ENCODE results near the gene CD177. TPM values are rescaled to one million over a fixed set of nuclear protein-coding genes. Genes with fewer than 3 reads are reported as not detected.
"Not testable (repeated sequence)": the region's sequence is repeated elsewhere in the genome, so short reads cannot be mapped to it uniquely, and the experiment has no call there.

Gene CD177
- total and polyA plus RNA-seq, 5 donors from 2014 or later: 0.29 to 0.36 TPM; not detected in 3

DNA sequence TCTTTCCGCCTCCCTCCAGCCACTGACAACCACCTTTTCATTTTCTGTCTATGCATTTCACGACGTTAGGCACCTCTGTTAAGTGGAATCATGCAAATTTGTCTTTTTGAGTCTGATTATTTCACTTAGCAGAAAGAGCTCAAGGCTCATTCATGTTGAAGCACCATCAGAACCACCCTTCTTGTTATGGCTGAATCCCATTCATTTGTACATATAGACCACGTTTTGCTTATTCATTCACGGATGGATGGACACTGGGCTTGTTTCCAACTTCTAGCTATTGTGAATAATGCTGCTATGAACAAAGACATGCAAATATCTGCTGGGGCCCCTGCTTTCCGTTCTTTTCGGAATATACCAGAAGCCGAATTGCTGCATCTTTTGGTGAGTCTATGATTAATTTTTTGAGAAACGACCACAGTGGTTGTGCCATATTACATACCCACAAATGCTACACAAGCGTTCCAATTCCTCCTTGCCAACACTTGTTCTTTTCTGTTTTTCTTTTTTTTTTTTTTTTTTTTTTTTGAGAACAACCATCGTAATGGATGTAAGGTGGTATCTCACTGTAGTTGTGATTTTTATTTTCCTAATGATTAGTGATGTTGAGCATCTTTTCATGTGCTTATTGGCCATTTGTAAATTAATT lies 37.5 kb downstream of the CD177 start:
- not testable (repeated sequence) for H3K36me3 Mint-ChIP-seq; H3K9me3 Mint-ChIP-seq; H3K4me3 Mint-ChIP-seq; DNase-seq; H3K27me3 ChIP-seq (ENCODE audit: control insufficient read depth, insufficient read depth, low read length); ATAC-seq (ENCODE audit: low read depth in 2 of 2); H3K27ac Mint-ChIP-seq; H3K9me3 ChIP-seq (ENCODE audit: control insufficient read depth in 2 of 2, low read length in 2 of 2); H3K4me3 ChIP-seq (ENCODE audit: low read depth, low read length); H3K27ac ChIP-seq (ENCODE audit: insufficient read depth, low read length, poor library complexity, severe bottlenecking); H3K36me3 ChIP-seq (ENCODE audit: control insufficient read depth, insufficient read depth, low read length); H3K4me1 ChIP-seq (ENCODE audit: control insufficient read depth, insufficient read depth, low read length, poor library complexity, severe bottlenecking)
- Mint-ChIP-seq H3K4me1 (peaks cover 0 to 10% (median 0%) of the 10 kb centered on the region in 4 donors), H3K27me3 (peaks cover 10% of the 10 kb centered on the region)

- not testable (repeated sequence) for ATAC-seq (ENCODE audit: low read depth in 2 of 2); H3K27me3 ChIP-seq (ENCODE audit: control insufficient read depth, insufficient read depth, low read length); H3K4me3 ChIP-seq (ENCODE audit: low read depth, low read length); H3K27ac Mint-ChIP-seq; H3K4me3 Mint-ChIP-seq; H3K27ac ChIP-seq (ENCODE audit: insufficient read depth, low read length, poor library complexity, severe bottlenecking); DNase-seq; H3K9me3 ChIP-seq (ENCODE audit: control insufficient read depth in 2 of 2, low read length in 2 of 2); H3K9me3 Mint-ChIP-seq; H3K4me1 ChIP-seq (ENCODE audit: control insufficient read depth, insufficient read depth, low read length, poor library complexity, severe bottlenecking); H3K36me3 ChIP-seq (ENCODE audit: control insufficient read depth, insufficient read depth, low read length); H3K36me3 Mint-ChIP-seq
- peaks cover 0 to 10% (median 0%) of the 10 kb centered on the region in 4 donors for H3K4me1 Mint-ChIP-seq
- peaks cover 15% of the 10 kb centered on the region for H3K27me3 Mint-ChIP-seq
Measured at GRCh38 chr19:43391552-43391935, 38.1 kb downstream of the CD177 start.

DNA sequence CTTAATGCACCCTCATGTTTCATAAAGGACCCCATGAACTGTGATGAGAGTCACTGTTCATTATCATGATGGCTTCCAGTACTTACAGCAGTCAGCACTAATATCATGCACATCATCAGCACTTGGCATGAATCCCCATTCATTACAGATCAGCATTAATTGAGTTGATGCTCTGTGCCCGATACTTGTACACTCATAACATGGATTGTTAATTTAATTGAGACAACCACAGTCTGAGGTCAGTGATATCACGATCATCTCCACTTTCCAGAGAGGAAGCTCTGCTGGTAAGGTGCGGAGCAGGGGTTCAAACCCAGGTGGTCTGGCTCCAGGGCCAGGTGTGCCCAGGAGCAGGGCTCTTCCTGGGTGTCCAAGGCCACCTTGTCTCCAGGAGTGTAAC lies 40.0 kb downstream of the CD177 start:
- H3K9me3 Mint-ChIP-seq; H3K4me3 ChIP-seq (ENCODE audit: low read depth, low read length); H3K27ac Mint-ChIP-seq; H3K27me3 ChIP-seq (ENCODE audit: control insufficient read depth, insufficient read depth, low read length); H3K27ac ChIP-seq (ENCODE audit: insufficient read depth, low read length, poor library complexity, severe bottlenecking); ATAC-seq (ENCODE audit: low read depth in 2 of 2); DNase-seq; H3K36me3 Mint-ChIP-seq; H3K4me1 Mint-ChIP-seq; H3K4me3 Mint-ChIP-seq; H3K36me3 ChIP-seq (ENCODE audit: control insufficient read depth, insufficient read depth, low read length); H3K4me1 ChIP-seq (ENCODE audit: control insufficient read depth, insufficient read depth, low read length, poor library complexity, severe bottlenecking); H3K9me3 ChIP-seq (ENCODE audit: control insufficient read depth in 2 of 2, low read length in 2 of 2): not testable (repeated sequence)
- peaks cover 16% of the 10 kb centered on the region for H3K27me3 Mint-ChIP-seq

DNA sequence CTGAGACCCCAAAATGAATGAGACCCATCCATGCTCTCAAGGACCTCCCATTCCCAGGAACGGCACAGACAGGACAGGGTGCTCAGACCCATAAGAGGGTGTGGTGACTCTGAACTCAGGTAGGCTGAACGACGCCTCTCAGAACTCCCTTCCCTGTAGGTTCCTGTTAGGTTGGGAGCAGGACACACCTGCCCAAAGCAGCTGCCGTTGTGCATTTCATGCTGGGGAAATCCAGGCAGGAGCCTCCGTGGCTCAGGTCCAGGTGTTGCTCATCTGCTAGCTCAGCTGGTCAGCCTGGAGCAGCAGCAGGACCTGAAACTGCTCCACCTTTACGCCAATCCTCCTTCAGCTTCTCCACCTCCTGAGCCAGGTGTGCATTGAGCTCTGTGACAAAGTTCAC lies 42.1 kb downstream of the CD177 start:
- no peaks in the 10 kb centered on the region for H3K9me3 ChIP-seq (ENCODE audit: control insufficient read depth in 2 of 2, low read length in 2 of 2)
- H3K4me1 ChIP-seq (ENCODE audit: control insufficient read depth, insufficient read depth, low read length, poor library complexity, severe bottlenecking): no peaks in the 10 kb centered on the region
- Mint-ChIP-seq H3K9me3 (peaks cover 0 to 1% (median 0%) of the 10 kb centered on the region in 7 donors), H3K36me3 (no peaks in the 10 kb centered on the region), H3K27me3 (peaks cover 16% of the 10 kb centered on the region), H3K27ac (no peak overlapping the region), H3K4me1 (no peaks in the 10 kb centered on the region), H3K4me3 (no peak overlapping the region)
- no peak overlapping the region for H3K4me3 ChIP-seq (ENCODE audit: low read depth, low read length)
- DNase-seq (no peak), ATAC-seq (ENCODE audit: low read depth in 2 of 2) (no peak)
- H3K27me3 ChIP-seq (ENCODE audit: control insufficient read depth, insufficient read depth, low read length): peaks cover 3% of the 10 kb centered on the region
- no peak overlapping the region for H3K27ac ChIP-seq (ENCODE audit: insufficient read depth, low read length, poor library complexity, severe bottlenecking)
- H3K36me3 ChIP-seq (ENCODE audit: control insufficient read depth, insufficient read depth, low read length): no peaks in the 10 kb centered on the region

DNA sequence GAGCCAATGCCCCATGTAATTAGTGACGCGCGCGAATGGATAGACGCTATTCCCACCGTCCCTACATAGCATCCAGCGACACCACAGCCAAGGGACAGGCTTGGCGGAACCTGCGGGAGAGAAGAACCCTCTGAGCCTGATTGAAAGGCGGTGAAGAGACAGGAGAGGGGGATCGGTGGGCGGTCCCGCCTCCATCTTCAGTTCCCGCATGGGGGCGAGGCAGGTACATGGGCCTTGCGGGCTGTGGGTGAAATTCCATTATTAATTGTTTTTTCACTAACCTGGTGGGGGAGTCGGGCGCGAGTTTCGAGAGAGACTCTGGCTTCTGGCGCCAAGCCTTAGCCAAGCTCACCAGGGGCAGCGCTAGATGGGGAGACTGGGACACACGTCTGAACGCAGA lies 52.8 kb downstream of the CD177 start:
- ATAC-seq (ENCODE audit: low read depth in 2 of 2): no peak
- Mint-ChIP-seq H3K36me3 (no peaks in the 10 kb centered on the region), H3K4me3 (no peak overlapping the region), H3K4me1 (no peaks in the 10 kb centered on the region), H3K27ac (no peak overlapping the region), H3K27me3 (no peaks in the 10 kb centered on the region), H3K9me3 (peaks cover 0 to 4% (median 0%) of the 10 kb centered on the region in 7 donors)
- Histone ChIP-seq H3K4me1 (ENCODE audit: control insufficient read depth, insufficient read depth, low read length, poor library complexity, severe bottlenecking) (no peaks in the 10 kb centered on the region), H3K27ac (ENCODE audit: insufficient read depth, low read length, poor library complexity, severe bottlenecking) (no peak overlapping the region), H3K27me3 (ENCODE audit: control insufficient read depth, insufficient read depth, low read length) (no peaks in the 10 kb centered on the region), H3K36me3 (ENCODE audit: control insufficient read depth, insufficient read depth, low read length) (no peaks in the 10 kb centered on the region), H3K9me3 (ENCODE audit: control insufficient read depth in 2 of 2, low read length in 2 of 2) (no peaks in the 10 kb centered on the region), H3K4me3 (ENCODE audit: low read depth, low read length) (no peak overlapping the region)
- no peak for DNase-seq

- Histone ChIP-seq H3K27ac (ENCODE audit: insufficient read depth, low read length, poor library complexity, severe bottlenecking) (no peak overlapping the region), H3K9me3 (ENCODE audit: control insufficient read depth in 2 of 2, low read length in 2 of 2) (no peaks in the 10 kb centered on the region), H3K4me3 (ENCODE audit: low read depth, low read length) (no peak overlapping the region), H3K27me3 (ENCODE audit: control insufficient read depth, insufficient read depth, low read length) (no peaks in the 10 kb centered on the region), H3K36me3 (ENCODE audit: control insufficient read depth, insufficient read depth, low read length) (no peaks in the 10 kb centered on the region), H3K4me1 (ENCODE audit: control insufficient read depth, insufficient read depth, low read length, poor library complexity, severe bottlenecking) (no peaks in the 10 kb centered on the region)
- Mint-ChIP-seq H3K9me3 (peaks cover 0 to 4% (median 0%) of the 10 kb centered on the region in 7 donors), H3K4me1 (no peaks in the 10 kb centered on the region), H3K36me3 (peaks cover 3% of the 10 kb centered on the region), H3K27ac (no peak overlapping the region), H3K4me3 (no peak overlapping the region), H3K27me3 (no peaks in the 10 kb centered on the region)
- DNase-seq (no peak), ATAC-seq (ENCODE audit: low read depth in 2 of 2) (no peak)
Measured at GRCh38 chr19:43407416-43408005, 54.0 kb downstream of the CD177 start.

DNA sequence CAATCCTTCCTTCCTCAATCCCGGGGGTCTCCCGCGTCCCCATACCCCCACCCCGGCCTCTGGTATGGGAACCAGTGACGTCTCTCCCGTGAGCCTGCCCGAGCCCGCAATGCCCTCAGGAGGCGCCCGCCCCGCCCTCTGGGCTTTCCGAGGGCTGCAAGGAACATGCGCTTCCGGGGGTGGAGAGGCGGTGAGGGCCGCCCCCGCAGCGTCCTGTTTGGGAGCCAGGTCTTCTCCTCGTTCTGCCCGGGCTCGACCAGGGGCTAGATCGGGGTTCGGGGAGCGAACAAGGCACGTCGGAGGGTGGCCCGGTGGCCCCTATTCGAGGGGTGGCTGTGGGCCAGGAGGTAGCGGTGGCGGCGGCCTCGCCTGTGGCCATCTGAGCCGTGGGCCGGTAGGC lies 54.6 kb downstream of the CD177 start:
- no peaks in the 10 kb centered on the region for H3K9me3 ChIP-seq (ENCODE audit: control insufficient read depth in 2 of 2, low read length in 2 of 2)
- H3K27me3 Mint-ChIP-seq: no peaks in the 10 kb centered on the region
- H3K4me3 ChIP-seq (ENCODE audit: low read depth, low read length): no peak overlapping the region
- H3K4me3 Mint-ChIP-seq: no peak overlapping the region
- H3K4me1 ChIP-seq (ENCODE audit: control insufficient read depth, insufficient read depth, low read length, poor library complexity, severe bottlenecking): no peaks in the 10 kb centered on the region
- peaks cover 0 to 4% (median 0%) of the 10 kb centered on the region in 7 donors for H3K9me3 Mint-ChIP-seq
- H3K27ac Mint-ChIP-seq: no peak overlapping the region
- H3K36me3 ChIP-seq (ENCODE audit: control insufficient read depth, insufficient read depth, low read length): no peaks in the 10 kb centered on the region
- H3K27ac ChIP-seq (ENCODE audit: insufficient read depth, low read length, poor library complexity, severe bottlenecking): no peak overlapping the region
- DNase-seq (no peak), ATAC-seq (ENCODE audit: low read depth in 2 of 2) (no peak)
- H3K4me1 Mint-ChIP-seq: no peaks in the 10 kb centered on the region
- H3K27me3 ChIP-seq (ENCODE audit: control insufficient read depth, insufficient read depth, low read length): no peaks in the 10 kb centered on the region
- H3K36me3 Mint-ChIP-seq: peaks cover 3% of the 10 kb centered on the region

- no peaks in the 10 kb centered on the region for H3K27me3 ChIP-seq (ENCODE audit: control insufficient read depth, insufficient read depth, low read length)
- Mint-ChIP-seq H3K4me3 (no peak overlapping the region), H3K9me3 (peaks cover 0 to 4% (median 0%) of the 10 kb centered on the region in 7 donors), H3K27me3 (no peaks in the 10 kb centered on the region), H3K36me3 (peaks cover 3% of the 10 kb centered on the region), H3K4me1 (no peaks in the 10 kb centered on the region), H3K27ac (no peak overlapping the region)
- H3K36me3 ChIP-seq (ENCODE audit: control insufficient read depth, insufficient read depth, low read length): no peaks in the 10 kb centered on the region
- no peak overlapping the region for H3K4me3 ChIP-seq (ENCODE audit: low read depth, low read length)
- no peaks in the 10 kb centered on the region for H3K9me3 ChIP-seq (ENCODE audit: control insufficient read depth in 2 of 2, low read length in 2 of 2)
- no peaks in the 10 kb centered on the region for H3K4me1 ChIP-seq (ENCODE audit: control insufficient read depth, insufficient read depth, low read length, poor library complexity, severe bottlenecking)
- ATAC-seq (ENCODE audit: low read depth in 2 of 2) (no peak), DNase-seq (no peak)
- H3K27ac ChIP-seq (ENCODE audit: insufficient read depth, low read length, poor library complexity, severe bottlenecking): no peak overlapping the region
Measured at GRCh38 chr19:43409415-43409814, 55.9 kb downstream of the CD177 start.

Measured in CD4-positive, CD25-positive, alpha-beta regulatory T cell (primary cell).